Smooth muscle cell (in vitro differentiated cells): Measurements from ENCODE around the gene CORIN. TPM values are rescaled to one million over a fixed set of nuclear protein-coding genes. Genes with fewer than 3 reads are reported as not detected.

ENCODE experiments used
- DNase-seq: peaks from one replicate; lab custom pipeline; 2025; ENCODE audit not compliant: unreplicated experiment; lab: John Stamatoyannopoulos, UW
- H2AFZ ChIP-seq: fragments of 200-600 bp; sonication (generic); 2 replicates; pipeline ENCODE4 v1.6.0; 2016; ENCODE audit warnings: antibody characterized with exemption, low read depth, mild to moderate bottlenecking
- H3F3A ChIP-seq: fragments of 200-600 bp; sonication (generic); 2 replicates; pipeline ENCODE4 v1.6.0; 2017; ENCODE audit warnings: antibody characterized with exemption, low read depth
- H3K27ac ChIP-seq: fragments of 200-600 bp; sonication (generic); 2 replicates; pipeline ENCODE4 v1.5.1; 2016; ENCODE audit warnings: low read depth, mild to moderate bottlenecking
- H3K27me3 ChIP-seq: fragments of 200-600 bp; sonication (generic); 2 replicates; pipeline ENCODE4 v1.6.1; 2016; ENCODE audit warnings: low read depth, mild to moderate bottlenecking
- H3K36me3 ChIP-seq: fragments of 200-600 bp; sonication (generic); 2 replicates; pipeline ENCODE4 v1.5.1; 2016; ENCODE audit warnings: low read depth
- H3K4me1 ChIP-seq: fragments of 200-600 bp; sonication (generic); 2 replicates; pipeline ENCODE4 v1.5.1; 2016; ENCODE audit warnings: low read depth
- H3K4me2 ChIP-seq: fragments of 200-600 bp; sonication (generic); 2 replicates; pipeline ENCODE4 v1.6.0; 2016; ENCODE audit warnings: mild to moderate bottlenecking
- H3K4me3 ChIP-seq: fragments of 200-600 bp; sonication (generic); 2 replicates; pipeline ENCODE4 v1.5.1; 2016; ENCODE audit warnings: mild to moderate bottlenecking
- H3K79me2 ChIP-seq: fragments of 200-600 bp; sonication (generic); 2 replicates; pipeline ENCODE4 v1.6.0; 2016; ENCODE audit warnings: low read depth, mild to moderate bottlenecking
- H3K9ac ChIP-seq: fragments of 200-600 bp; sonication (generic); 2 replicates; pipeline ENCODE4 v1.6.0; 2016; ENCODE audit warnings: low read depth
- H3K9me3 ChIP-seq: fragments of 200-600 bp; sonication (generic); replicated peaks from 2 replicates; pipeline ENCODE4 v1.5.1; 2016; ENCODE audit warnings: low read depth
- H4K20me1 ChIP-seq: fragments of 200-600 bp; sonication (generic); 2 replicates; pipeline ENCODE4 v1.6.0; 2016; ENCODE audit warnings: low read depth
- CTCF ChIP-seq: fragments of 200-600 bp; sonication (generic); IDR thresholded peaks from 2 replicates; pipeline ENCODE4 v1.5.1; 2017; ENCODE audit warnings: borderline replicate concordance, mild to moderate bottlenecking, antibody characterized with exemption; ENCODE audit not compliant: insufficient read depth, poor library complexity, severe bottlenecking
- WGBS: methylation state at CpG from one replicate; pipeline ENCODE4 v1.1.7; 2016; ENCODE audit warnings: low lambda C conversion rate; 5-methylcytosine and 5-hydroxymethylcytosine counted together
- polyA plus RNA-seq: library from polyadenylated mRNA; unstranded; fragments of >200 nt; fragmentation: Nextera tagmentation; extraction: Ambion mirVana; gene quantifications from 2 replicates; pipeline ENCODE4 v1.2.1, GENCODE V29; 2016
- total RNA-seq: library from RNA; depleted of rRNA; stranded (reverse); fragments of >200 nt; gene quantifications from 2 replicates; pipeline ENCODE4 v1.2.3, GENCODE V29; 2014

Gene CORIN
- total and polyA plus RNA-seq, 2 experiments from 2014 or later = 0.27 to 1.8 TPM

DNA sequence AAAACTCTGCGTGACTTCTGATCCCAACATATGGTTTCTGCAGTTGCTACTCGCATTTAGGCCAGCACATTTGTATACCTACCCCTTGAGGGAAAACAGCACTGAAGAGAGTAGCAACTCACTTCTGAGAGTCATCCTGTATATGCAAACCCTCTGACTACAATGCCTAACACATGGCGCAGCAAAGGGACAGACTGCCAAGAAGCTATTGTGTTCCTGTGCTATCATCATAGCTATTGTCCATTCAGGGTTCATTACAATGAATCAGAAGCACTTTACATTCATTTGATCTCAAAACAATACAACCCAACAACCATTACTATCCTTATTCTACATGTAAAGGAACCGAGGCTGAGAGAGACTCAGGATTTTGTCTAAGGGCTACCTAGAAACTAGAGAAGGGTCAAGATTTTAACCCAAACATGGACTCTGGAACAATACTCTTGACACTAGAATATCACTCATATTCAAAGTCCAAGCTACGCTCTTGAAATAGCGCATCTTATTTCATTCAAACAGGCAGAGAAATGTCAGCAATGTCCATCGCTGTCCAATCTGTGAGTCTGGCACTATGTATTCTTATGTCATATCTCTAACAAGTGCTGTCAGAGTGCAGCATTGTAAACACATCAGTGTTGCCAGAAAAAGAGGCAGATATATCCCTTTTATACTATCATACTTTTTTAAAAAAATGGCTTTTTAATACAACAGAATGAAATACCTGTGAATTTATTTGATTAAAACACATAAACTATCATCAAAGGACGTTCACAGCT lies 173.6 kb downstream of the CORIN start:
- no peaks in the 10 kb centered on the region for H3K9me3 ChIP-seq
- H3K27me3 ChIP-seq = no peaks in the 10 kb centered on the region
- H3F3A ChIP-seq = no peaks in the 10 kb centered on the region
- TF ChIP-seq CTCF = no peak
- no peak overlapping the region for H3K27ac ChIP-seq
- H3K9ac ChIP-seq = no peak overlapping the region
- no peak overlapping the region for H3K4me3 ChIP-seq
- 93% methylated on average over 8 of the region's 8 CpGs for WGBS
- no peaks in the 10 kb centered on the region for H3K79me2 ChIP-seq
- no peaks in the 10 kb centered on the region for H3K36me3 ChIP-seq
- H2AFZ ChIP-seq = no peak overlapping the region
- H3K4me2 ChIP-seq = no peak overlapping the region
- DNase-seq = no peak
- no peaks in the 10 kb centered on the region for H3K4me1 ChIP-seq
- no peaks in the 10 kb centered on the region for H4K20me1 ChIP-seq

DNA sequence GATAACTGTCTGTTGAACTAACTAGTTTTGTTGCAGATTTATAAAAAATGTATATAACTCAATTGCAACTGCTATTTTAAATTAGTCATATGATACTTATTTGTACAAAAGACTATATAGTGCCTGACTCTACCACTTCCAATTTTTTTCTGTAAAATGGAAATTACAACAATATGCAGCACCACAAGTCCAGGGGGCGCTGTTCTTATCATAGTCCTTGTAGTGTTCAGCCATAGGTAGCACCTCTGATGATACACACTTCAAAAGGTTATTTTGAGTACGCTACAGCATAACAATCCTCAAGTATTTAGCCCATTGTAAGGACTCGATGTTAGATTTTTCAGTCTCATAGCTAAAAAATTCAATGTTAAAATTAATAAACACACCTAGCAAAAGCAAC lies 174.9 kb downstream of the CORIN start:
- Histone ChIP-seq H3K36me3 (no peaks in the 10 kb centered on the region), H2AFZ (no peak overlapping the region), H3K4me1 (no peaks in the 10 kb centered on the region), H3K9ac (no peak overlapping the region), H3K4me2 (no peak overlapping the region), H3K27ac (no peak overlapping the region), H3F3A (no peaks in the 10 kb centered on the region), H3K79me2 (no peaks in the 10 kb centered on the region), H3K9me3 (no peaks in the 10 kb centered on the region), H4K20me1 (no peaks in the 10 kb centered on the region), H3K4me3 (no peak overlapping the region), H3K27me3 (no peaks in the 10 kb centered on the region)
- peak; percentile 42 for TF ChIP-seq CTCF
- no peak for DNase-seq
- 81% methylated on average over 3 of the region's 3 CpGs for WGBS

DNA sequence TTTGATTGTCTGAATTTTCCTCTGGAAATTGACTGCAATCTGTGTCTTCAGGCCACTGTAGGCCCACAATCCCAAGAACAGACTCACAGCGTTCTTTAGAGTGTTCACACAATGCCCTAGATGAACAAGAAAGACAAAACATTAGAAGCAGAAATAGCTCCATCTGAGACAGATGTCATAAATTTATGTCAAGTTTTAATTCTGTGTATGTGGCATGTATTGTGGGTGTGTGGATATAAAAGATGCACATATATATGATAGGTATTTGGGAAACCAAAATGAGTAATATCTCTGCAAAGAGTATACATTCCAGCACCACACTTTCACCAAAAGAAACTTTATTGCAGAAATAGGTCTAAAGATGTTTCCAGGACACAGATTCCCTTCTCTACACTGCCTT lies 176.1 kb downstream of the CORIN start:
- no peak overlapping the region for H3K9ac ChIP-seq
- no peaks in the 10 kb centered on the region for H3K27me3 ChIP-seq
- H3K9me3 ChIP-seq = no peaks in the 10 kb centered on the region
- H3K36me3 ChIP-seq = no peaks in the 10 kb centered on the region
- TF ChIP-seq CTCF = no peak
- no peaks in the 10 kb centered on the region for H4K20me1 ChIP-seq
- no peak overlapping the region for H3K4me3 ChIP-seq
- no peak overlapping the region for H3K27ac ChIP-seq
- no peaks in the 10 kb centered on the region for H3K4me1 ChIP-seq
- DNase-seq = no peak
- WGBS = 89% methylated on average over 1 of the region's 1 CpG
- no peak overlapping the region for H3K4me2 ChIP-seq
- no peaks in the 10 kb centered on the region for H3K79me2 ChIP-seq
- H2AFZ ChIP-seq = no peak overlapping the region
- no peaks in the 10 kb centered on the region for H3F3A ChIP-seq

- no peak overlapping the region for H3K27ac ChIP-seq
- DNase-seq = no peak
- no peaks in the 10 kb centered on the region for H4K20me1 ChIP-seq
- no peak overlapping the region for H3K4me3 ChIP-seq
- H3K9me3 ChIP-seq = no peaks in the 10 kb centered on the region
- no peaks in the 10 kb centered on the region for H3K79me2 ChIP-seq
- no peaks in the 10 kb centered on the region for H3F3A ChIP-seq
- 95% methylated on average over 1 of the region's 1 CpG for WGBS
- no peak overlapping the region for H2AFZ ChIP-seq
- H3K27me3 ChIP-seq = no peaks in the 10 kb centered on the region
- no peaks in the 10 kb centered on the region for H3K4me1 ChIP-seq
- H3K9ac ChIP-seq = no peak overlapping the region
- no peaks in the 10 kb centered on the region for H3K36me3 ChIP-seq
- no peak overlapping the region for H3K4me2 ChIP-seq
- no peak for TF ChIP-seq CTCF
Measured at GRCh38 chr4:47659342-47659741, 178.5 kb downstream of the CORIN start.
